ENCODE data around the gene RPRD2. TPM values are rescaled to one million over a fixed set of nuclear protein-coding genes. Genes with fewer than 3 reads are reported as not detected.

The RPRD2 gene
- total and polyA plus RNA-seq, 2 experiments from 2014 or later: 16.8 to 20.4 TPM

GRCh38 chr1:150479927-150480352, 116.0 kb downstream of the RPRD2 start:
- Histone ChIP-seq H3K79me2 (replicated peaks; ENCODE audit: insufficient read depth) (no peaks in the 10 kb centered on the region), H2AFZ (no peak overlapping the region; the same call in 1 of the 2 replicates), H3K9me2 (ENCODE audit: insufficient read depth) (no peaks in the 10 kb centered on the region), H3F3A (replicated peaks; ENCODE audit: low read depth) (peaks cover 4% of the 10 kb centered on the region; the same call in 1 of the 2 replicates), H3K4me1 (ENCODE audit: insufficient read depth) (no peaks in the 10 kb centered on the region), H3K4me3 (no peak overlapping the region), H3K27me3 (ENCODE audit: insufficient read depth) (no peaks in the 10 kb centered on the region), H3K27ac (ENCODE audit: low read depth) (no peak overlapping the region), H3K4me2 (no peak overlapping the region), H3K36me3 (ENCODE audit: insufficient read depth) (no peaks in the 10 kb centered on the region), H4K20me1 (replicated peaks; ENCODE audit: insufficient read depth) (no peaks in the 10 kb centered on the region; the same call in 1 of the 2 replicates)
- H3K4me3 Mint-ChIP-seq: no peak overlapping the region
- no peak for TF ChIP-seq ZNF331 (CRISPR knock-in tag; IDR thresholded peaks at IDR 0.05; ENCODE audit: low read depth)
- no peak for TF ChIP-seq JUNB (IDR thresholded peaks at IDR 0.05; ENCODE audit: unreplicated experiment)
- no peak for TF ChIP-seq POLR2AphosphoS5 (IDR thresholded peaks at IDR 0.05; ENCODE audit: low read depth)
- TF ChIP-seq EZH2phosphoT487 (IDR thresholded peaks at IDR 0.05; ENCODE audit: unreplicated experiment): no peak
- TF ChIP-seq REST (IDR thresholded peaks at IDR 0.05; ENCODE audit: unreplicated experiment): no peak
- TF ChIP-seq CREB1 (CRISPR knock-in tag; IDR thresholded peaks at IDR 0.05; ENCODE audit: low read depth): no peak
- TF ChIP-seq, protein P1, sequence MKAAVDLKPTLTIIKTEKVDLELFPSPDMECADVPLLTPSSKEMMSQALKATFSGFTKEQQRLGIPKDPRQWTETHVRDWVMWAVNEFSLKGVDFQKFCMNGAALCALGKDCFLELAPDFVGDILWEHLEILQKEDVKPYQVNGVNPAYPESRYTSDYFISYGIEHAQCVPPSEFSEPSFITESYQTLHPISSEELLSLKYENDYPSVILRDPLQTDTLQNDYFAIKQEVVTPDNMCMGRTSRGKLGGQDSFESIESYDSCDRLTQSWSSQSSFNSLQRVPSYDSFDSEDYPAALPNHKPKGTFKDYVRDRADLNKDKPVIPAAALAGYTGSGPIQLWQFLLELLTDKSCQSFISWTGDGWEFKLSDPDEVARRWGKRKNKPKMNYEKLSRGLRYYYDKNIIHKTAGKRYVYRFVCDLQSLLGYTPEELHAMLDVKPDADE (IDR thresholded peaks at IDR 0.05): no peak
- no peak for TF ChIP-seq STAT1 (IDR thresholded peaks at IDR 0.05; ENCODE audit: unreplicated experiment)
- TF ChIP-seq NANOG (IDR thresholded peaks at IDR 0.05; ENCODE audit: borderline replicate concordance): no peak
- TF ChIP-seq, protein P2, sequence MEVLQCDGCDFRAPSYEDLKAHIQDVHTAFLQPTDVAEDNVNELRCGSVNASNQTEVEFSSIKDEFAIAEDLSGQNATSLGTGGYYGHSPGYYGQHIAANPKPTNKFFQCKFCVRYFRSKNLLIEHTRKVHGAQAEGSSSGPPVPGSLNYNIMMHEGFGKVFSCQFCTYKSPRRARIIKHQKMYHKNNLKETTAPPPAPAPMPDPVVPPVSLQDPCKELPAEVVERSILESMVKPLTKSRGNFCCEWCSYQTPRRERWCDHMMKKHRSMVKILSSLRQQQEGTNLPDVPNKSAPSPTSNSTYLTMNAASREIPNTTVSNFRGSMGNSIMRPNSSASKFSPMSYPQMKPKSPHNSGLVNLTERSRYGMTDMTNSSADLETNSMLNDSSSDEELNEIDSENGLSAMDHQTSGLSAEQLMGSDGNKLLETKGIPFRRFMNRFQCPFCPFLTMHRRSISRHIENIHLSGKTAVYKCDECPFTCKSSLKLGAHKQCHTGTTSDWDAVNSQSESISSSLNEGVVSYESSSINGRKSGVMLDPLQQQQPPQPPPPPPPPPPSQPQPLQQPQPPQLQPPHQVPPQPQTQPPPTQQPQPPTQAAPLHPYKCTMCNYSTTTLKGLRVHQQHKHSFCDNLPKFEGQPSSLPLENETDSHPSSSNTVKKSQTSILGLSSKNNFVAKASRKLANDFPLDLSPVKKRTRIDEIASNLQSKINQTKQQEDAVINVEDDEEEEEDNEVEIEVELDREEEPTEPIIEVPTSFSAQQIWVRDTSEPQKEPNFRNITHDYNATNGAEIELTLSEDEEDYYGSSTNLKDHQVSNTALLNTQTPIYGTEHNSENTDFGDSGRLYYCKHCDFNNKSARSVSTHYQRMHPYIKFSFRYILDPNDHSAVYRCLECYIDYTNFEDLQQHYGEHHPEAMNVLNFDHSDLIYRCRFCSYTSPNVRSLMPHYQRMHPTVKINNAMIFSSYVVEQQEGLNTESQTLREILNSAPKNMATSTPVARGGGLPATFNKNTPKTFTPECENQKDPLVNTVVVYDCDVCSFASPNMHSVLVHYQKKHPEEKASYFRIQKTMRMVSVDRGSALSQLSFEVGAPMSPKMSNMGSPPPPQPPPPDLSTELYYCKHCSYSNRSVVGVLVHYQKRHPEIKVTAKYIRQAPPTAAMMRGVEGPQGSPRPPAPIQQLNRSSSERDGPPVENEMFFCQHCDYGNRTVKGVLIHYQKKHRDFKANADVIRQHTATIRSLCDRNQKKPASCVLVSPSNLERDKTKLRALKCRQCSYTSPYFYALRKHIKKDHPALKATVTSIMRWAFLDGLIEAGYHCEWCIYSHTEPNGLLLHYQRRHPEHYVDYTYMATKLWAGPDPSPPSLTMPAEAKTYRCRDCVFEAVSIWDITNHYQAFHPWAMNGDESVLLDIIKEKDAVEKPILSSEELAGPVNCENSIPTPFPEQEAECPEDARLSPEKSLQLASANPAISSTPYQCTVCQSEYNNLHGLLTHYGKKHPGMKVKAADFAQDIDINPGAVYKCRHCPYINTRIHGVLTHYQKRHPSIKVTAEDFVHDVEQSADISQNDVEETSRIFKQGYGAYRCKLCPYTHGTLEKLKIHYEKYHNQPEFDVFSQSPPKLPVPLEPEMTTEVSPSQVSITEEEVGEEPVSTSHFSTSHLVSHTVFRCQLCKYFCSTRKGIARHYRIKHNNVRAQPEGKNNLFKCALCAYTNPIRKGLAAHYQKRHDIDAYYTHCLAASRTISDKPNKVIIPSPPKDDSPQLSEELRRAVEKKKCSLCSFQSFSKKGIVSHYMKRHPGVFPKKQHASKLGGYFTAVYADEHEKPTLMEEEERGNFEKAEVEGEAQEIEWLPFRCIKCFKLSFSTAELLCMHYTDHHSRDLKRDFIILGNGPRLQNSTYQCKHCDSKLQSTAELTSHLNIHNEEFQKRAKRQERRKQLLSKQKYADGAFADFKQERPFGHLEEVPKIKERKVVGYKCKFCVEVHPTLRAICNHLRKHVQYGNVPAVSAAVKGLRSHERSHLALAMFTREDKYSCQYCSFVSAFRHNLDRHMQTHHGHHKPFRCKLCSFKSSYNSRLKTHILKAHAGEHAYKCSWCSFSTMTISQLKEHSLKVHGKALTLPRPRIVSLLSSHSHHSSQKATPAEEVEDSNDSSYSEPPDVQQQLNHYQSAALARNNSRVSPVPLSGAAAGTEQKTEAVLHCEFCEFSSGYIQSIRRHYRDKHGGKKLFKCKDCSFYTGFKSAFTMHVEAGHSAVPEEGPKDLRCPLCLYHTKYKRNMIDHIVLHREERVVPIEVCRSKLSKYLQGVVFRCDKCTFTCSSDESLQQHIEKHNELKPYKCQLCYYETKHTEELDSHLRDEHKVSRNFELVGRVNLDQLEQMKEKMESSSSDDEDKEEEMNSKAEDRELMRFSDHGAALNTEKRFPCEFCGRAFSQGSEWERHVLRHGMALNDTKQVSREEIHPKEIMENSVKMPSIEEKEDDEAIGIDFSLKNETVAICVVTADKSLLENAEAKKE (CRISPR knock-in tag; IDR thresholded peaks at IDR 0.05): no peak
- no peak for TF ChIP-seq CTCF (conservative IDR thresholded peaks at IDR 0.05; ENCODE audit: low read depth in 2 of 2)
- no peak for TF ChIP-seq ZNF114 (CRISPR knock-in tag; IDR thresholded peaks at IDR 0.05)
- TF ChIP-seq EZH2 (IDR thresholded peaks at IDR 0.05; ENCODE audit: low read depth, unreplicated experiment): no peak
- no peaks in the 10 kb centered on the region for H3K9me3 Mint-ChIP-seq
- H3K27me3 Mint-ChIP-seq (ENCODE audit: insufficient read depth, low read depth, poor library complexity): peaks cover 11% of the 10 kb centered on the region
- H3K4me1 Mint-ChIP-seq: no peaks in the 10 kb centered on the region
- no peaks in the 10 kb centered on the region; the same call in 2 of the 3 replicates for H3K36me3 Mint-ChIP-seq (ENCODE audit: low read depth)
- no peak overlapping the region for H3K27ac Mint-ChIP-seq
- DNase-seq (ENCODE audit: low spot score) (no peak), ATAC-seq (no peak)
